Left ventricle myocardium inferior (tissue), 1 donor: ENCODE results near the gene SPATA25. TPM values are rescaled to one million over a fixed set of nuclear protein-coding genes. Genes with fewer than 3 reads are reported as not detected.

ENCODE experiments used
- DNase-seq: peaks from one replicate; pipeline ENCODE4 v3.0.0-alpha.2; 2020
- H3K27ac ChIP-seq: fragments of 200-600 bp; replicated peaks from 2 replicates; pipeline ENCODE4 v1.8.0; 2021
- H3K27me3 ChIP-seq: fragments of 200-600 bp; 2 replicates; pipeline ENCODE4 v1.8.0; 2021; ENCODE audit warnings: low read depth
- H3K36me3 ChIP-seq: fragments of 200-600 bp; 2 replicates; pipeline ENCODE4 v1.8.0; 2021
- H3K4me1 ChIP-seq: fragments of 200-600 bp; 2 replicates; pipeline ENCODE4 v1.8.0; 2021
- H3K4me3 ChIP-seq: fragments of 200-600 bp; 2 replicates; pipeline ENCODE4 v1.8.0; 2021; ENCODE audit warnings: mild to moderate bottlenecking, moderate library complexity
- H3K9me3 ChIP-seq: fragments of 200-600 bp; replicated peaks from 2 replicates; pipeline ENCODE4 v1.8.0; 2021
- CTCF ChIP-seq: fragments of 200-600 bp; IDR thresholded peaks from 2 replicates; pipeline ENCODE4 v1.8.0; 2021; ENCODE audit warnings: antibody characterized with exemption, mild to moderate bottlenecking, borderline replicate concordance
- intact Hi-C: fragments of 100-400 bp; cut with micrococcal nuclease; formaldehyde crosslinking; loops from one replicate; pipeline ENCODE4 v1.11.0; 2022
- total RNA-seq: library from RNA; stranded (reverse); fragmentation: NEBNext Ultra II Directional; extraction: Animal tissue kit (Norgen Biotek cat#: 25700); gene quantifications from one replicate; pipeline ENCODE4 v1.2.1, GENCODE V29; 2021
- donor health status: DM: no; HTN: yes; CAD: no; lungs with severe emphysema.

Gene SPATA25
- total RNA-seq, 1 donor from 2014 or later, result 2.4 TPM

GRCh38 chr20:45893831-45894230 is 6.4 kb upstream of the SPATA25 start:
- Histone ChIP-seq H3K27ac (no peak overlapping the region), H3K9me3 (no peaks in the 10 kb centered on the region), H3K4me3 (no peak overlapping the region), H3K36me3 (peaks cover 65% of the 10 kb centered on the region), H3K27me3 (no peaks in the 10 kb centered on the region), H3K4me1 (peaks cover 41% of the 10 kb centered on the region)
- intact Hi-C loops, result loop anchor here (5.0 kb wide), 1 partner anchor 38 kb away; the partner anchor contains the start of gene PCIF1
- TF ChIP-seq CTCF, result no peak
- DNase-seq, result no peak

- peak overlapping the region; percentile 83 for H3K4me3 ChIP-seq
- H3K27ac ChIP-seq, result no peak overlapping the region
- no peaks in the 10 kb centered on the region for H3K27me3 ChIP-seq
- no peak for DNase-seq
- peaks cover 62% of the 10 kb centered on the region for H3K36me3 ChIP-seq
- intact Hi-C loops, result loop anchor here (5.0 kb wide), 1 partner anchor 39 kb away; the partner anchor contains the start of gene PCIF1
- no peaks in the 10 kb centered on the region for H3K9me3 ChIP-seq
- no peak for TF ChIP-seq CTCF
- peaks cover 50% of the 10 kb centered on the region for H3K4me1 ChIP-seq
Observed at GRCh38 chr20:45892828-45893500, 5.5 kb upstream of the SPATA25 start.

GRCh38 chr20:45892049-45892825 is 4.8 kb upstream of the SPATA25 start:
- DNase-seq, result no peak
- Histone ChIP-seq H3K27ac (peak overlapping the region; percentile 94), H3K36me3 (peaks cover 57% of the 10 kb centered on the region), H3K4me1 (peaks cover 50% of the 10 kb centered on the region), H3K27me3 (no peaks in the 10 kb centered on the region), H3K4me3 (peak overlapping the region; percentile 83), H3K9me3 (no peaks in the 10 kb centered on the region)
- TF ChIP-seq CTCF, result peak; percentile 7
- intact Hi-C loops, result loop anchor here (5.0 kb wide), 1 partner anchor 40 kb away; the partner anchor contains the start of gene PCIF1

GRCh38 chr20:45890985-45891983 is 3.9 kb upstream of the SPATA25 start, which contains the start of the genes CTSA and NEURL2:
TSS of gene CTSA (plus strand) at chr20:45891335. CDS start at chr20:45891569, 234 bp downstream.
TSS of gene NEURL2 (minus strand) at chr20:45891208. CDS start at chr20:45890991, 217 bp downstream.
- DNase-seq, result peak; percentile 96
- intact Hi-C loops, result loop anchor here (5.0 kb wide), 1 partner anchor 41 kb away; the partner anchor contains the start of gene PCIF1
- H3K4me3 ChIP-seq, result peak within 1 kb of the TSS; percentile 83
- H3K27ac ChIP-seq, result peak within 1 kb of the TSS; percentile 94
- peaks cover 50% of the 10 kb centered on the region for H3K4me1 ChIP-seq
- no peaks in the 10 kb centered on the region for H3K27me3 ChIP-seq
- no peak for TF ChIP-seq CTCF
- no peaks in the 10 kb centered on the region for H3K9me3 ChIP-seq
- peaks cover 57% of the 10 kb centered on the region for H3K36me3 ChIP-seq
